ENCODE data around the gene FRMD5. TPM values are rescaled to one million over a fixed set of nuclear protein-coding genes. Genes with fewer than 3 reads are reported as not detected.

Gene FRMD5
- total RNA-seq, 4 donors from 2014 or later: 0.15 to 2.5 (median 0.29) TPM

GRCh38 chr15:43913026-43913780 lies 281.9 kb downstream of the FRMD5 start:
- no peak overlapping the region for H3K4me3 ChIP-seq (ENCODE audit: low read depth, poor library complexity, severe bottlenecking)
- intact Hi-C loops (cut with DNase I; ENCODE audit: low total_unique reads): loop anchor here (5.0 kb wide), 1 partner anchor 59 kb away; no protein-coding TSS in a partner anchor
- DNase-seq (ENCODE audit: low spot score in 2 of 2): peak in 1 of 2 donors; percentile 23
- TF ChIP-seq CTCF (IDR thresholded peaks at IDR 0.05): no peak
- no peak for TF ChIP-seq POLR2A (IDR thresholded peaks at IDR 0.05)
- 7 to 14% methylated on average over 1 of the region's 1 CpG for WGBS, 2 donors

- WGBS, 2 donors: 88 to 91% methylated on average over 6 of the region's 6 CpGs
These were observed 282.9 kb downstream of the FRMD5 start for GRCh38 chr15:43912208-43912607.

GRCh38 chr15:43911235-43911781 lies 283.8 kb downstream of the FRMD5 start:
- 75 to 78% methylated on average over 4 of the region's 4 CpGs for WGBS, 2 donors
- peak; percentile 38 to 91 for DNase-seq (ENCODE audit: low spot score in 2 of 2)
- intact Hi-C loops (cut with DNase I; ENCODE audit: low total_unique reads): loop anchor here (5.0 kb wide), 1 partner anchor 61 kb away; no protein-coding TSS in a partner anchor
- no peak overlapping the region for H3K4me3 ChIP-seq (ENCODE audit: low read depth, poor library complexity, severe bottlenecking)
- no peak for TF ChIP-seq CTCF (IDR thresholded peaks at IDR 0.05)
- TF ChIP-seq POLR2A (IDR thresholded peaks at IDR 0.05): no peak

More at GRCh38 chr15:43912208-43912607, 282.9 kb downstream of the FRMD5 start:
- intact Hi-C loops (cut with DNase I; ENCODE audit: low total_unique reads): loop anchor here (5.0 kb wide), 1 partner anchor 60 kb away; no protein-coding TSS in a partner anchor
- H3K4me3 ChIP-seq (ENCODE audit: low read depth, poor library complexity, severe bottlenecking): no peak overlapping the region
- no peak for DNase-seq (ENCODE audit: low spot score in 2 of 2)
- TF ChIP-seq POLR2A (IDR thresholded peaks at IDR 0.05): no peak
- no peak for TF ChIP-seq CTCF (IDR thresholded peaks at IDR 0.05)

- intact Hi-C loops (cut with DNase I; ENCODE audit: low total_unique reads): no loop called here
- 87 to 91% methylated on average over 4 of the region's 4 CpGs for WGBS, 2 donors
- no peak overlapping the region for H3K4me3 ChIP-seq (ENCODE audit: low read depth, poor library complexity, severe bottlenecking)
- DNase-seq (ENCODE audit: low spot score in 2 of 2): no peak
- TF ChIP-seq POLR2A (IDR thresholded peaks at IDR 0.05) (no peak), CTCF (IDR thresholded peaks at IDR 0.05) (no peak)
These were observed 286.5 kb downstream of the FRMD5 start for GRCh38 chr15:43908516-43909050.

- 91% methylated on average over 7 of the region's 7 CpGs for WGBS, 2 donors
- intact Hi-C loops (cut with DNase I; ENCODE audit: low total_unique reads): no loop called here
- TF ChIP-seq POLR2A (IDR thresholded peaks at IDR 0.05) (no peak), CTCF (IDR thresholded peaks at IDR 0.05) (no peak)
- no peak for DNase-seq (ENCODE audit: low spot score in 2 of 2)
- no peak overlapping the region for H3K4me3 ChIP-seq (ENCODE audit: low read depth, poor library complexity, severe bottlenecking)
These were observed 289.3 kb downstream of the FRMD5 start for GRCh38 chr15:43905755-43906154.

Measured in lower leg skin (tissue), 4 donors.